ENCODE measurements around the gene IL21. TPM values are rescaled to one million over a fixed set of nuclear protein-coding genes. Genes with fewer than 3 reads are reported as not detected.

The IL21 gene
- total RNA-seq, 1 experiment from 2014 or later, result not detected

GRCh38 chr4:122650148-122650547, 29.3 kb upstream of the IL21 start:
- Histone ChIP-seq H3K23me2 (ENCODE audit: insufficient read length, low read depth, low read length, poor library complexity, severe bottlenecking) (no peaks in the 10 kb centered on the region), H3K79me2 (ENCODE audit: insufficient read depth, low read length) (no peaks in the 10 kb centered on the region), H3K27me3 (ENCODE audit: insufficient read depth, low read length) (no peaks in the 10 kb centered on the region), H4K8ac (replicated peaks; ENCODE audit: insufficient read length, low read depth, low read length) (no peak overlapping the region), H2BK5ac (ENCODE audit: insufficient read length, low read length) (no peak overlapping the region), H2BK15ac (ENCODE audit: low read depth, low read length) (no peak overlapping the region), H2AFZ (ENCODE audit: low read length) (no peak overlapping the region), H3K23ac (ENCODE audit: insufficient read length, low read depth, low read length) (no peak overlapping the region), H2BK120ac (ENCODE audit: low read depth, low read length, poor library complexity, severe bottlenecking) (no peak overlapping the region), H3K4me1 (ENCODE audit: insufficient read depth, low read length) (no peaks in the 10 kb centered on the region), H3K18ac (ENCODE audit: insufficient read length, low read depth, low read length) (no peak overlapping the region), H3K14ac (ENCODE audit: insufficient read depth, low read length) (no peak overlapping the region), H3K56ac (ENCODE audit: insufficient read length, low read depth, low read length) (no peak overlapping the region), H3K27ac (ENCODE audit: insufficient read length, low read depth, low read length) (no peak overlapping the region), H3K79me1 (ENCODE audit: insufficient read depth, low read depth, low read length, poor library complexity, severe bottlenecking) (no peaks in the 10 kb centered on the region), H2AK5ac (ENCODE audit: insufficient read length, low read length) (no peak overlapping the region), H3K9ac (ENCODE audit: extremely low read depth, insufficient read length, low read length) (no peak overlapping the region), H2BK20ac (ENCODE audit: low read depth, low read length, poor library complexity, severe bottlenecking) (no peak overlapping the region), H3K4me2 (ENCODE audit: insufficient read depth, insufficient read length, low read length) (no peak overlapping the region), H4K20me1 (ENCODE audit: control insufficient read depth, insufficient read depth, insufficient read length) (no peaks in the 10 kb centered on the region), H4K91ac (ENCODE audit: insufficient read length, low read depth, low read length) (no peak overlapping the region), H3K9me3 (ENCODE audit: control insufficient read depth, low read depth, low read length) (no peaks in the 10 kb centered on the region), H2BK12ac (ENCODE audit: insufficient read length, low read depth, low read length) (no peak overlapping the region), H4K5ac (ENCODE audit: insufficient read length, low read depth, low read length) (no peak overlapping the region), H3T11ph (ENCODE audit: low read length) (no peak overlapping the region), H3K4ac (ENCODE audit: low read depth, low read length) (no peak overlapping the region)
- Mint-ChIP-seq H3K9me3 (no peaks in the 10 kb centered on the region), H3K4me3 (no peak overlapping the region), H3K27ac (no peak overlapping the region), H3K4me1 (no peaks in the 10 kb centered on the region), H3K27me3 (ENCODE audit: low read depth) (no peaks in the 10 kb centered on the region; the same call in 1 of the 2 replicates), H3K36me3 (ENCODE audit: insufficient read depth in 1 of 3, low read depth in 3 of 3) (no peaks in the 10 kb centered on the region)
- no CpG with 5 or more reads among the region's 1 CpG for WGBS (ENCODE audit: extremely low coverage, insufficient read length, low lambda C conversion rate)
- no peak for DNase-seq
- TF ChIP-seq CTCF (conservative IDR thresholded peaks at IDR 0.05), result no peak

Data from H9 (cell line).